B cell (primary cell): Measurements from ENCODE around the gene CADM1. TPM values are rescaled to one million over a fixed set of nuclear protein-coding genes. Genes with fewer than 3 reads are reported as not detected.

ENCODE experiments used
- ATAC-seq: fragments of 200-7000 bp; cut with Tn5 transposase; one replicate; pipeline ENCODE4 v1.10.0; 2021; ENCODE audit warnings: low read depth, mild to moderate bottlenecking, moderate number of reproducible peaks, moderate library complexity
- CTCF ChIA-PET: fragments of 350-600 bp; sonication (Branson Sonifier 250); formaldehyde crosslinking; loops from one replicate; lab custom pipeline; 2021; ENCODE audit warnings: antibody characterized with exemption, inconsistent platforms; lab: Charles Lee
- POLR2A ChIA-PET: fragments of 350-600 bp; sonication (Branson Sonifier 250); formaldehyde crosslinking; loops from one replicate; lab custom pipeline; 2021; ENCODE audit warnings: antibody characterized with exemption; lab: Charles Lee
- DNase-seq: peaks from one replicate; pipeline ENCODE4 v3.0.0; 2013
- H2AFZ ChIP-seq: 2 replicates; pipeline ENCODE4 v1.6.1; 2012; ENCODE audit warnings: mild to moderate bottlenecking, low read depth, low read length; ENCODE audit not compliant: insufficient read depth, poor library complexity, severe bottlenecking
- H3K27ac ChIP-seq, 2 donors: 1 replicate in 1 of 2; 2 replicates in 1 of 2; pipeline ENCODE4 v1.5.1; 2012 to 2013; ENCODE audit warnings: low read length in 2 of 2, mild to moderate bottlenecking in 2 of 2, moderate library complexity in 1 of 2
- H3K27me3 ChIP-seq, 4 experiments: fragments of 200-600 bp in 1 of 4; sonication (generic) in 1 of 4; replicated peaks in 1 of 4; 1 replicate in 2 of 4; 2 replicates in 2 of 4; pipeline versions ENCODE4 v1.6.1 to v1.7.0; 2013 to 2016; ENCODE audit warnings: low read length in 3 of 4, mild to moderate bottlenecking in 2 of 4, mixed read lengths in 1 of 4, moderate library complexity in 1 of 4; ENCODE audit not compliant: insufficient read depth in 4 of 4, control insufficient read depth in 3 of 4; ENCODE audit errors: control extremely low read depth in 1 of 4
- H3K36me3 ChIP-seq, 2 experiments: replicated peaks in 1 of 2; 1 replicate in 1 of 2; 2 replicates in 1 of 2; pipeline versions ENCODE4 v1.6.1 to v1.7.1; 2013; ENCODE audit warnings: low read length in 1 of 2; ENCODE audit not compliant: insufficient read depth in 2 of 2, control insufficient read depth in 1 of 2; ENCODE audit errors: control extremely low read depth in 1 of 2, extremely low read depth in 1 of 2
- H3K4me1 ChIP-seq, 2 donors: fragments of 200-600 bp in 1 of 2; sonication (generic) in 1 of 2; 1 replicate in 1 of 2; 2 replicates in 1 of 2; pipeline versions ENCODE4 v1.5.1 to v1.6.1; 2013 to 2017; ENCODE audit warnings: low read length in 2 of 2; ENCODE audit not compliant: control insufficient read depth in 2 of 2, insufficient read depth in 2 of 2
- H3K4me2 ChIP-seq: replicated peaks from 2 replicates; pipeline ENCODE3; 2012; ENCODE audit warnings: mild to moderate bottlenecking, low read depth, low read length; ENCODE audit not compliant: poor library complexity, severe bottlenecking
- H3K4me3 ChIP-seq, 5 experiments: fragments of 200-600 bp in 1 of 5; sonication (generic) in 1 of 5; 1 replicate in 3 of 5; 2 replicates in 2 of 5; pipeline versions ENCODE4 v1.5.1 to v1.7.0; 2011 to 2016; ENCODE audit warnings: low read length in 4 of 5, mild to moderate bottlenecking in 4 of 5, low read depth in 2 of 5, control low read depth in 1 of 5, moderate library complexity in 1 of 5; ENCODE audit not compliant: insufficient read depth in 1 of 5; ENCODE audit errors: control extremely low read depth in 1 of 5, extremely low read depth in 1 of 5
- H3K79me2 ChIP-seq: fragments of 200-600 bp; sonication (generic); one replicate; pipeline ENCODE4 v1.6.0; 2016; ENCODE audit warnings: low read length; ENCODE audit not compliant: control insufficient read depth, insufficient read depth
- H3K9ac ChIP-seq: fragments of 200-600 bp; sonication (generic); 2 replicates; pipeline ENCODE4 v1.6.1; 2017; ENCODE audit warnings: mild to moderate bottlenecking, low read length, moderate library complexity
- H3K9me3 ChIP-seq, 3 donors: one replicate each; pipeline versions ENCODE4 v1.6.1 to v1.7.1; 2013; ENCODE audit warnings: low read length in 2 of 3; ENCODE audit not compliant: control insufficient read depth in 2 of 3, insufficient read depth in 1 of 3; ENCODE audit errors: control extremely low read depth in 1 of 3
- H4K20me1 ChIP-seq: 2 replicates; pipeline ENCODE4 v1.6.0; 2012; ENCODE audit warnings: mild to moderate bottlenecking, low read length; ENCODE audit not compliant: insufficient read depth, control insufficient read depth, poor library complexity, severe bottlenecking
- H3K27ac Mint-ChIP-seq: one replicate; pipeline ENCODE4 v1.8.0; 2021; ENCODE audit warnings: mixed read lengths
- H3K27me3 Mint-ChIP-seq: one replicate; pipeline ENCODE4 v1.8.0; 2021; ENCODE audit warnings: mixed read lengths
- H3K4me1 Mint-ChIP-seq: one replicate; pipeline ENCODE4 v1.8.0; 2021; ENCODE audit warnings: mixed read lengths
- H3K4me3 Mint-ChIP-seq: one replicate; pipeline ENCODE4 v1.8.0; 2021; ENCODE audit warnings: mixed read lengths
- H3K9me3 Mint-ChIP-seq: one replicate; pipeline ENCODE4 v1.8.0; 2022; ENCODE audit warnings: mixed read lengths; ENCODE audit not compliant: insufficient read depth
- EZH2 ChIP-seq: IDR thresholded peaks from 2 replicates; pipeline ENCODE4 v1.6.1; 2012; ENCODE audit warnings: borderline replicate concordance, low read depth, mild to moderate bottlenecking, moderate library complexity, low read length; ENCODE audit not compliant: insufficient read depth, poor library complexity, severe bottlenecking
- WGBS: methylation state at CpG from one replicate; pipeline ENCODE4 v1.1.5; 2013; ENCODE audit warnings: missing lambda C conversion rate; ENCODE audit not compliant: insufficient coverage; 5-methylcytosine and 5-hydroxymethylcytosine counted together
- intact Hi-C: fragments of 100-400 bp; cut with micrococcal nuclease; formaldehyde crosslinking; loops from one replicate; pipeline ENCODE4 v1.10.0; 2022
- polyA plus RNA-seq: library from polyadenylated mRNA; depleted of rRNA; stranded (reverse); fragments of >200 nt; gene quantifications from 2 replicates; pipeline ENCODE4 v1.2.3, GENCODE V29; 2012
- total RNA-seq, 2 donors: library from RNA; stranded (reverse); fragments of 120-200 nt in 1 of 2; gene quantifications; 1 replicate in 1 of 2; 2 replicates in 1 of 2; pipeline versions ENCODE4 v1.2.3 to v1.2.4, GENCODE V29; 2013 to 2022
- TF ChIP-seq, protein P1 (sequence below): fragments of 200-600 bp; IDR thresholded peaks from one replicate; pipeline ENCODE4 v1.8.0; 2022; ENCODE audit warnings: antibody characterized with exemption, mild to moderate bottlenecking

The CADM1 gene
- total and polyA plus RNA-seq, 2 donors (not counting 1 experiment from before 2014, with no cell fraction given): 0.43 to 0.49 TPM

DNA sequence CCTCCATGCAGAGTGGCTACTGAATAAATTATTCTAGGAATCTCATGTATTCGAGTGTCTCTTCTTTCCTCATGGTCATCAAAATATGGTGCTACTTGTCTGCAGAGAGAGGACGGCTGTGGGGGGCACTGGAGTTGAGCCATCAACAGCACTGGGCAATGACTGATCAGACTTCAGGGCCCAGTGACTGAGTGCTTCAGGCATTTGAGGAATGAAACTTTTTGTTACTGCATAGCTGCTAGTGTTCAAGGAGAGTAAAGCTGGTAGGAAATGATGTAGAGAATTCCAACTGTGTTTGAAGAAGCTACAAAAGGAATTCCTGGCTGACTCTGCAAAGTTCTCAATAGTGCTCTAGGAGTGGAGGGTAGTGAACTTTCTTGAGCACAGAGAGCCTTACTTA, 277.7 kb downstream of the CADM1 start:
- WGBS: 94% methylated on average over 2 of the region's 2 CpGs
- ATAC-seq: no peak
- Histone ChIP-seq H2AFZ (no peak overlapping the region), H3K4me3 (no peak overlapping the region), H4K20me1 (no peaks in the 10 kb centered on the region), H3K36me3 (no peaks in the 10 kb centered on the region), H3K79me2 (no peaks in the 10 kb centered on the region), H3K4me2 (no peak overlapping the region), H3K27ac (no peak overlapping the region), H3K4me1 (peaks cover 0 to 12% of the 10 kb centered on the region in 2 donors), H3K9ac (no peak overlapping the region), H3K27me3 (no peaks in the 10 kb centered on the region), H3K9me3 (no peaks in the 10 kb centered on the region)
- peaks cover 11% of the 10 kb centered on the region for H3K4me1 Mint-ChIP-seq
- H3K4me3 Mint-ChIP-seq: no peak overlapping the region
- TF ChIP-seq, protein P1, sequence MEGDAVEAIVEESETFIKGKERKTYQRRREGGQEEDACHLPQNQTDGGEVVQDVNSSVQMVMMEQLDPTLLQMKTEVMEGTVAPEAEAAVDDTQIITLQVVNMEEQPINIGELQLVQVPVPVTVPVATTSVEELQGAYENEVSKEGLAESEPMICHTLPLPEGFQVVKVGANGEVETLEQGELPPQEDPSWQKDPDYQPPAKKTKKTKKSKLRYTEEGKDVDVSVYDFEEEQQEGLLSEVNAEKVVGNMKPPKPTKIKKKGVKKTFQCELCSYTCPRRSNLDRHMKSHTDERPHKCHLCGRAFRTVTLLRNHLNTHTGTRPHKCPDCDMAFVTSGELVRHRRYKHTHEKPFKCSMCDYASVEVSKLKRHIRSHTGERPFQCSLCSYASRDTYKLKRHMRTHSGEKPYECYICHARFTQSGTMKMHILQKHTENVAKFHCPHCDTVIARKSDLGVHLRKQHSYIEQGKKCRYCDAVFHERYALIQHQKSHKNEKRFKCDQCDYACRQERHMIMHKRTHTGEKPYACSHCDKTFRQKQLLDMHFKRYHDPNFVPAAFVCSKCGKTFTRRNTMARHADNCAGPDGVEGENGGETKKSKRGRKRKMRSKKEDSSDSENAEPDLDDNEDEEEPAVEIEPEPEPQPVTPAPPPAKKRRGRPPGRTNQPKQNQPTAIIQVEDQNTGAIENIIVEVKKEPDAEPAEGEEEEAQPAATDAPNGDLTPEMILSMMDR: no peak
- TF ChIP-seq EZH2: no peak
- ChIA-PET CTCF (no interaction called here), POLR2A (no interaction called here)
- H3K27me3 Mint-ChIP-seq: peaks cover 8% of the 10 kb centered on the region
- no peak for DNase-seq
- intact Hi-C loops: no loop called here
- no peak overlapping the region for H3K27ac Mint-ChIP-seq
- no peaks in the 10 kb centered on the region for H3K9me3 Mint-ChIP-seq

DNA sequence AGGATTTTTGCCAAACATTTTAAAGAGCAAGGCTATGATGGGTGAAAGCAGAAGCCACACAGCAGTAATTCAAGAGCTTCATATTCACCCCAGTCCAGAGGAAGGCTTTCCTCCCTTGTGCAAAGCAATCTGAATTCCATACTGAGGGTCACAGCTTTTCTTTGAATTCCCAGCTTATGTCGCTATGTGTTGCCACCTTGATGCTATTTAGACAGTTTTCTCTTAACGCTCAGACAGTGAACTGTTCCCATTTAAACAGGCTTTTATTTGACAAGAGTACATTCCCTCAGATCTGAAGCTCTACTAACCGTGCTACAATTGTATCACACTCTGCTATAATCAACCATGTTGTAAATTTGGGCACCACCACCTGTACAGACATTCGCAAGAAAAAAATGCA, 279.7 kb downstream of the CADM1 start:
- no peaks in the 10 kb centered on the region for H3K36me3 ChIP-seq
- no peak overlapping the region for H3K27ac ChIP-seq
- 70% methylated on average over 4 of the region's 4 CpGs for WGBS
- CTCF ChIA-PET: interaction anchor here (0.6 kb wide), 1 partner anchor 10 kb away, joined by 3 read pairs; no protein-coding TSS in a partner anchor
- DNase-seq (no peak), ATAC-seq (no peak)
- peaks cover 5% of the 10 kb centered on the region for H3K27me3 Mint-ChIP-seq
- no peaks in the 10 kb centered on the region for H3K9me3 ChIP-seq
- TF ChIP-seq, protein P1: no peak
- TF ChIP-seq EZH2: no peak
- H3K4me2 ChIP-seq: no peak overlapping the region
- no peak overlapping the region for H3K4me3 ChIP-seq
- no peaks in the 10 kb centered on the region for H3K9me3 Mint-ChIP-seq
- no peaks in the 10 kb centered on the region for H3K79me2 ChIP-seq
- no peaks in the 10 kb centered on the region for H3K27me3 ChIP-seq
- no peak overlapping the region for H2AFZ ChIP-seq
- no peak overlapping the region for H3K4me3 Mint-ChIP-seq
- no peak overlapping the region for H3K9ac ChIP-seq
- POLR2A ChIA-PET: no interaction called here
- no peak overlapping the region for H3K27ac Mint-ChIP-seq
- intact Hi-C loops: no loop called here
- peaks cover 0 to 12% of the 10 kb centered on the region in 2 donors for H3K4me1 ChIP-seq
- peaks cover 11% of the 10 kb centered on the region for H3K4me1 Mint-ChIP-seq
- H4K20me1 ChIP-seq: no peaks in the 10 kb centered on the region
